GM19099 (cell line): ENCODE measurements around the gene FOXL1.

Source experiments
- POLR2A ChIP-seq: IDR thresholded peaks from 3 replicates; pipeline ENCODE4 v1.6.1; 2011; ENCODE audit warnings: low read depth; ENCODE audit not compliant: insufficient read length; ENCODE audit errors: extremely low read depth

FOXL1 gene

GRCh38 chr16:86572041-86572521 lies 6.3 kb upstream of the FOXL1 start:
- TF ChIP-seq POLR2A = no peak

- no peak for TF ChIP-seq POLR2A
Measured at GRCh38 chr16:86572606-86573005, 5.7 kb upstream of the FOXL1 start.

- TF ChIP-seq POLR2A = no peak
Measured at GRCh38 chr16:86573215-86573614, 5.1 kb upstream of the FOXL1 start.

- TF ChIP-seq POLR2A = no peak
Measured at GRCh38 chr16:86573646-86574508, 4.5 kb upstream of the FOXL1 start.

GRCh38 chr16:86574646-86575045 lies 3.7 kb upstream of the FOXL1 start:
- no peak for TF ChIP-seq POLR2A

GRCh38 chr16:86575095-86575685 lies 3.2 kb upstream of the FOXL1 start:
- TF ChIP-seq POLR2A = no peak

- no peak for TF ChIP-seq POLR2A
Measured at GRCh38 chr16:86575754-86576557, 2.4 kb upstream of the FOXL1 start.

GRCh38 chr16:86576591-86577313 lies 1.6 kb upstream of the FOXL1 start:
- no peak for TF ChIP-seq POLR2A

- TF ChIP-seq POLR2A = no peak
Measured at GRCh38 chr16:86577314-86577971, 906 bp upstream of the FOXL1 start.

- no peak for TF ChIP-seq POLR2A
Measured at GRCh38 chr16:86578611-86579267, 390 bp downstream of the FOXL1 start.

GRCh38 chr16:86579268-86580062 lies 1.1 kb downstream of the FOXL1 start:
- no peak for TF ChIP-seq POLR2A

- TF ChIP-seq POLR2A = no peak
Measured at GRCh38 chr16:86580063-86580790, 1.9 kb downstream of the FOXL1 start.

- no peak for TF ChIP-seq POLR2A
Measured at GRCh38 chr16:86580791-86581170, 2.4 kb downstream of the FOXL1 start.

- no peak for TF ChIP-seq POLR2A
Measured at GRCh38 chr16:86581458-86581857, 3.1 kb downstream of the FOXL1 start.
